H1 (cell line): ENCODE measurements around the gene GRIFIN. TPM values are rescaled to one million over a fixed set of nuclear protein-coding genes. Genes with fewer than 3 reads are reported as not detected.

Experiments
- CTCF ChIA-PET: fragments of 300-600 bp; sonication (Branson Sonifier 250); formaldehyde crosslinking; loops from one replicate; lab custom pipeline; 2021; ENCODE audit not compliant: partially characterized antibody; lab: Charles Lee
- POLR2A ChIA-PET: fragments of 300-600 bp; sonication (Branson Sonifier 250); formaldehyde crosslinking; loops from one replicate; lab custom pipeline; 2021; ENCODE audit warnings: inconsistent platforms; ENCODE audit not compliant: partially characterized antibody; lab: Charles Lee
- DNase-seq, 2 experiments: peaks; one replicate each; pipeline versions ENCODE4 v3.0.0 to v3.0.0-alpha.2; 2010 to 2022; ENCODE audit warnings: low spot score in 2 of 2, low read depth in 1 of 2, mixed read lengths in 1 of 2
- FAIRE-seq: peaks from 2 replicates; lab custom pipeline; 2011; peaks lifted over from hg19 to GRCh38; lab: Jason Lieb, UNC
- H2AFZ ChIP-seq: 2 replicates; pipeline ENCODE4 v1.8.1; 2012; ENCODE audit warnings: low read length, inconsistent platforms
- H2AK5ac ChIP-seq: 2 replicates; pipeline ENCODE4 v1.6.1; 2013; ENCODE audit warnings: low read depth, low read length
- H2BK120ac ChIP-seq: replicated peaks from 2 replicates; pipeline ENCODE3; 2013; ENCODE audit warnings: low read depth, low read length, inconsistent platforms
- H2BK12ac ChIP-seq: 2 replicates; pipeline ENCODE4 v1.6.1; 2013; ENCODE audit warnings: low read depth, low read length
- H2BK15ac ChIP-seq: 2 replicates; pipeline ENCODE4 v1.6.1; 2013; ENCODE audit warnings: low read length
- H2BK20ac ChIP-seq: 2 replicates; pipeline ENCODE4 v1.6.1; 2013; ENCODE audit warnings: low read length
- H2BK5ac ChIP-seq: 2 replicates; pipeline ENCODE4 v1.6.1; 2013; ENCODE audit warnings: low read depth, low read length
- H3K14ac ChIP-seq: 2 replicates; pipeline ENCODE4 v1.6.1; 2013; ENCODE audit warnings: inconsistent platforms; ENCODE audit not compliant: insufficient read length
- H3K18ac ChIP-seq: 2 replicates; pipeline ENCODE4 v1.6.1; 2013; ENCODE audit warnings: low read length; ENCODE audit errors: extremely low read depth
- H3K23ac ChIP-seq: 2 replicates; pipeline ENCODE4 v1.6.1; 2013; ENCODE audit warnings: inconsistent platforms; ENCODE audit not compliant: insufficient read length
- H3K23me2 ChIP-seq: 2 replicates; pipeline ENCODE4 v1.6.1; 2013; ENCODE audit warnings: low read depth, low read length
- H3K27ac ChIP-seq: 2 replicates; pipeline ENCODE4 v1.6.1; 2011; ENCODE audit warnings: low read depth, low read length, inconsistent platforms
- H3K27me3 ChIP-seq, 4 experiments: replicated peaks in 1 of 4; 1 replicate in 1 of 4; 2 replicates in 3 of 4; pipeline versions ENCODE4 v1.6.1 to v1.8.1; 2011 to 2013; ENCODE audit warnings: low read length in 3 of 4, mild to moderate bottlenecking in 3 of 4, inconsistent platforms in 2 of 4, mixed read lengths in 2 of 4, moderate library complexity in 1 of 4; ENCODE audit not compliant: control insufficient read depth in 3 of 4, insufficient read depth in 3 of 4; ENCODE audit errors: extremely low read depth in 1 of 4
- H3K36me3 ChIP-seq, 4 experiments: 2 replicates each; pipeline versions ENCODE4 v1.6.1 to v1.8.1; 2011 to 2013; ENCODE audit warnings: mild to moderate bottlenecking in 4 of 4, low read length in 3 of 4, moderate library complexity in 2 of 4, control low read depth in 1 of 4, inconsistent platforms in 1 of 4; ENCODE audit not compliant: insufficient read depth in 4 of 4, control insufficient read depth in 2 of 4
- H3K4ac ChIP-seq: replicated peaks from 2 replicates; pipeline ENCODE3; 2013; ENCODE audit warnings: low read length, low read depth, mixed read lengths, inconsistent platforms; ENCODE audit not compliant: insufficient read length
- H3K4me1 ChIP-seq, 4 experiments: replicated peaks in 1 of 4; 1 replicate in 1 of 4; 2 replicates in 3 of 4; pipeline versions ENCODE4 v1.6.1 to v1.8.1; 2011 to 2013; ENCODE audit warnings: low read length in 3 of 4, inconsistent platforms in 2 of 4, mixed read lengths in 1 of 4; ENCODE audit not compliant: insufficient read depth in 4 of 4, control insufficient read depth in 3 of 4
- H3K4me2 ChIP-seq, 2 experiments: 2 replicates each; pipeline versions ENCODE4 v1.6.1 to v1.8.1; 2011 to 2013; ENCODE audit warnings: low read depth in 2 of 2, low read length in 2 of 2, control low read depth in 1 of 2, inconsistent platforms in 1 of 2, mild to moderate bottlenecking in 1 of 2; ENCODE audit not compliant: insufficient read depth in 1 of 2
- H3K4me3 ChIP-seq, 4 experiments: fragments of 200-600, 300-600 bp in 1 of 4; sonication (generic), shearing (Covaris generic), sonication (Bioruptor Twin) in 1 of 4; 2 replicates each; pipeline versions ENCODE4 v1.5.1 to v1.8.1; 2011 to 2016; ENCODE audit warnings: low read length in 4 of 4, low read depth in 3 of 4, control low read depth in 2 of 4, inconsistent platforms in 2 of 4, mild to moderate bottlenecking in 2 of 4, mixed read lengths in 1 of 4, moderate library complexity in 1 of 4; ENCODE audit not compliant: insufficient read depth in 2 of 4; ENCODE audit errors: extremely low read depth in 1 of 4
- H3K56ac ChIP-seq: replicated peaks from 2 replicates; pipeline ENCODE3; 2013; ENCODE audit warnings: low read depth, mild to moderate bottlenecking, mixed read lengths, low read length, inconsistent platforms; ENCODE audit not compliant: insufficient read length
- H3K79me1 ChIP-seq: 2 replicates; pipeline ENCODE4 v1.6.1; 2013; ENCODE audit warnings: low read depth, low read length, control low read depth
- H3K79me2 ChIP-seq, 2 experiments: 2 replicates each; pipeline versions ENCODE4 v1.6.1 to v1.8.1; 2012 to 2013; ENCODE audit warnings: low read length in 2 of 2, mild to moderate bottlenecking in 2 of 2, inconsistent platforms in 1 of 2; ENCODE audit not compliant: insufficient read depth in 2 of 2, control insufficient read depth in 1 of 2
- H3K9ac ChIP-seq, 4 experiments: replicated peaks in 1 of 4; 1 replicate in 1 of 4; 2 replicates in 3 of 4; pipeline versions ENCODE4 v1.6.1 to v1.8.1; 2011 to 2013; ENCODE audit warnings: low read depth in 3 of 4, low read length in 3 of 4, control low read depth in 2 of 4, mild to moderate bottlenecking in 2 of 4, moderate library complexity in 2 of 4, inconsistent platforms in 1 of 4; ENCODE audit errors: extremely low read depth in 1 of 4
- H3K9me3 ChIP-seq, 2 experiments: 2 replicates each; pipeline versions ENCODE4 v1.6.1 to v1.8.1; 2012 to 2013; ENCODE audit warnings: mild to moderate bottlenecking in 2 of 2, moderate library complexity in 2 of 2, control low read depth in 1 of 2, inconsistent platforms in 1 of 2, low read depth in 1 of 2, low read length in 1 of 2, mixed read lengths in 1 of 2; ENCODE audit not compliant: insufficient read depth in 2 of 2
- H4K20me1 ChIP-seq, 2 experiments: replicated peaks in 1 of 2; 2 replicates each; pipeline versions ENCODE3 to v1.8.1; 2011 to 2013; ENCODE audit warnings: inconsistent platforms in 2 of 2, low read length in 2 of 2, mild to moderate bottlenecking in 1 of 2; ENCODE audit not compliant: insufficient read depth in 2 of 2, control insufficient read depth in 1 of 2
- H4K5ac ChIP-seq: 2 replicates; pipeline ENCODE4 v1.6.1; 2013; ENCODE audit warnings: low read length, low read depth, mixed read lengths, inconsistent platforms; ENCODE audit not compliant: insufficient read length
- H4K8ac ChIP-seq: 2 replicates; pipeline ENCODE4 v1.8.0; 2013; ENCODE audit warnings: mild to moderate bottlenecking, moderate library complexity, low read length, inconsistent platforms; ENCODE audit not compliant: insufficient read depth; ENCODE audit errors: extremely low read depth
- H4K91ac ChIP-seq: replicated peaks from 2 replicates; pipeline ENCODE3; 2013; ENCODE audit warnings: low read length, mixed read lengths, inconsistent platforms; ENCODE audit not compliant: insufficient read length
- ASH2L ChIP-seq: fragments of 200-600, 300-600 bp; sonication (generic); IDR thresholded peaks from one replicate; pipeline ENCODE4 v1.7.1; 2017; ENCODE audit warnings: low read length
- CHD2 ChIP-seq: IDR thresholded peaks from 2 replicates; pipeline ENCODE4 v1.6.1; 2012; ENCODE audit warnings: low read length, improper control_type of control experiment
- EP300 ChIP-seq, 2 experiments: IDR thresholded peaks; 1 replicate in 1 of 2; 2 replicates in 1 of 2; pipeline ENCODE4 v1.6.1; 2011 to 2012; ENCODE audit warnings: low read depth in 2 of 2, low read length in 2 of 2, mild to moderate bottlenecking in 2 of 2, borderline replicate concordance in 1 of 2, inconsistent platforms in 1 of 2, moderate library complexity in 1 of 2
- HDAC6 ChIP-seq: IDR thresholded peaks from one replicate; pipeline ENCODE4 v1.7.1; 2012; ENCODE audit warnings: low read depth, mild to moderate bottlenecking, inconsistent platforms, low read length, moderate library complexity
- JUN ChIP-seq: IDR thresholded peaks from 2 replicates; pipeline ENCODE4 v1.6.1; 2011; ENCODE audit warnings: low read depth, mild to moderate bottlenecking, improper control_type of control experiment, low read length
- MAFK ChIP-seq: IDR thresholded peaks from 2 replicates; pipeline ENCODE4 v1.6.1; 2012; ENCODE audit warnings: low read depth, mild to moderate bottlenecking, improper control_type of control experiment, low read length
- MAX ChIP-seq: IDR thresholded peaks from 2 replicates; pipeline ENCODE4 v1.6.1; 2012; ENCODE audit warnings: inconsistent platforms
- NANOG ChIP-seq: IDR thresholded peaks from 2 replicates; pipeline ENCODE4 v1.6.1; 2011; ENCODE audit warnings: low read length, low read depth, mild to moderate bottlenecking, inconsistent platforms; ENCODE audit not compliant: insufficient read depth, poor library complexity, severe bottlenecking
- PHF8 ChIP-seq: fragments of 200-600 bp; sonication (generic); conservative IDR thresholded peaks from 2 replicates; pipeline ENCODE4 v1.7.1; 2012; ENCODE audit warnings: low read depth, mild to moderate bottlenecking, inconsistent platforms, low read length, moderate library complexity
- POLR2AphosphoS5 ChIP-seq: IDR thresholded peaks from 2 replicates; pipeline ENCODE4 v1.6.1; 2011; ENCODE audit warnings: low read depth, low read length
- POU5F1 ChIP-seq: IDR thresholded peaks from 2 replicates; pipeline ENCODE4 v1.6.1; 2011; ENCODE audit warnings: low read depth, mild to moderate bottlenecking, low read length, moderate library complexity
- SIN3A ChIP-seq, 2 experiments: IDR thresholded peaks in 1 of 2; conservative IDR thresholded peaks in 1 of 2; 2 replicates each; pipeline ENCODE4 v1.6.1; 2011 to 2012; ENCODE audit warnings: low read length in 2 of 2, improper control_type of control experiment in 1 of 2, low read depth in 1 of 2, mild to moderate bottlenecking in 1 of 2
- SIRT6 ChIP-seq: IDR thresholded peaks from one replicate; pipeline ENCODE4 v1.7.1; 2012; ENCODE audit warnings: low read length, inconsistent platforms
- WGBS, 2 experiments: shearing (Covaris generic) in 1 of 2; methylation state at CpG; one replicate each; pipeline versions ENCODE4 v1.1.6 to v1.1.7; 2013 to 2015; ENCODE audit warnings: low lambda C conversion rate in 2 of 2, mixed read lengths in 2 of 2, inconsistent platforms in 1 of 2, low coverage in 1 of 2, missing lambda C conversion rate in 1 of 2; ENCODE audit not compliant: insufficient replicate concordance in 2 of 2, insufficient coverage in 1 of 2, insufficient read length in 1 of 2; ENCODE audit errors: extremely low coverage in 1 of 2, missing lambda C conversion rate in 1 of 2; 5-methylcytosine and 5-hydroxymethylcytosine counted together
- polyA plus RNA-seq, 7 experiments: library from polyadenylated mRNA; depleted of rRNA in 3 of 7; stranded (reverse) in 5 of 7; unstranded in 2 of 7; fragments of >200 nt in 5 of 7; fragments of 200-250 nt in 2 of 7; gene quantifications; 1 replicate in 5 of 7; 2 replicates in 1 of 7; 4 replicates in 1 of 7; pipeline versions ENCODE4 v1.2.1 to v1.2.3, GENCODE V29; 2011 to 2013; ENCODE audit warnings: missing spikeins in 2 of 7, mixed read lengths in 2 of 7
- total RNA-seq: library from RNA; stranded (reverse); fragmentation: NEBNext Ultra II Directional; extraction: Animal tissue kit (Norgen Biotek cat#: 25700); gene quantifications from 2 replicates; pipeline ENCODE4 v1.2.1, GENCODE V29; 2021
- TF ChIP-seq, protein P1 (sequence below): IDR thresholded peaks from 2 replicates; pipeline ENCODE4 v1.6.1; 2011; ENCODE audit warnings: low read depth, mild to moderate bottlenecking, low read length; ENCODE audit not compliant: insufficient read depth

The GRIFIN gene
- total and polyA plus RNA-seq, 2 of the 8 experiments (the other 6 are each of a cell fraction or from before 2014, with no cell fraction given): not detected

DNA sequence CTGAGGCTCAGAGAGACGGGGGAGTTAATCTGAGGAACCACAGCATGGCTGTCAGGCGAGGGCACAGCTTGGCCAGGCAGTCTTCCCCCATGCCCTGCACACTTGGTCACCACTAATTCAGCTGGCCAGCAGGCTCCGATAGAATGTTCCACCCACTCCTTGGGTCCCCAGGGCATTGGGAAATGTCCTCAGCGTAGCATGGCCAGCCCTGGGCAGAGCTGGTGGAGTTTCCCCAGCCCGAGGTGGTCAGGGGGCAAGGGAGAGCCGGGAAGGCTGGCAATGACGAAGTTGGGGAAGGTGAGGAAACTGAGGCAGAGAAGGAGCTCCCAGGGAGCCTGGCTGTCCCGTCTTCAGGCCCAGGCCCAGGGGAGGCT is 12.1 kb upstream of the GRIFIN start:
- DNase-seq (no peak), FAIRE-seq (no peak)
- Histone ChIP-seq H2BK12ac (no peak overlapping the region; the same call in 1 of the 2 replicates), H2BK5ac (no peak overlapping the region), H2AK5ac (no peak overlapping the region), H4K5ac (no peak overlapping the region), H2BK15ac (no peak overlapping the region), H2AFZ (no peak overlapping the region), H3K9me3 (no peaks in the 10 kb centered on the region), H3K23me2 (peaks cover 16% of the 10 kb centered on the region; the same call in 1 of the 2 replicates), H2BK120ac (no peak overlapping the region), H3K79me2 (no peaks in the 10 kb centered on the region), H3K79me1 (no peaks in the 10 kb centered on the region), H3K9ac (no peak overlapping the region), H2BK20ac (no peak overlapping the region), H3K27me3 (no peaks in the 10 kb centered on the region), H3K23ac (no peak overlapping the region), H3K4me2 (no peak overlapping the region), H4K8ac (no peak overlapping the region), H3K4me1 (no peaks in the 10 kb centered on the region), H3K56ac (no peak overlapping the region), H4K20me1 (no peaks in the 10 kb centered on the region), H3K18ac (no peak overlapping the region), H3K4me3 (no peak overlapping the region), H3K27ac (no peak overlapping the region), H3K14ac (no peak overlapping the region), H3K4ac (no peak overlapping the region), H3K36me3 (no peaks in the 10 kb centered on the region), H4K91ac (no peak overlapping the region)
- WGBS, 2 experiments: 82% methylated on average over 8 of the region's 8 CpGs; no CpG with 5 or more reads in 1 of the 2 experiments
- POLR2A ChIA-PET: interaction anchor here (0.7 to 1.8 kb wide), 5 partner anchors 9 to 142 kb away, joined by 3 to 8 read pairs (median 3); no protein-coding TSS in a partner anchor
- CTCF ChIA-PET: interaction anchor here (0.8 to 2.0 kb wide), 9 partner anchors 9 to 55 kb away, joined by 3 to 8 read pairs (median 4); no protein-coding TSS in a partner anchor
- TF ChIP-seq JUN (no peak), SIN3A (conservative IDR thresholded peaks at IDR 0.05 in 1 of 2, IDR thresholded peaks at IDR 0.05 in 1 of 2; ENCODE audit: low read depth in 1 of 2, low read length in 2 of 2) (no peak), MAX (no peak), POLR2AphosphoS5 (no peak), HDAC6 (no peak), PHF8 (no peak), MAFK (no peak), CHD2 (no peak), POU5F1 (no peak), NANOG (no peak), SIRT6 (no peak), EP300 (IDR thresholded peaks at IDR 0.05; ENCODE audit: borderline replicate concordance in 1 of 2, low read depth in 2 of 2, low read length in 2 of 2) (no peak), ASH2L (no peak)
- TF ChIP-seq, protein P1, sequence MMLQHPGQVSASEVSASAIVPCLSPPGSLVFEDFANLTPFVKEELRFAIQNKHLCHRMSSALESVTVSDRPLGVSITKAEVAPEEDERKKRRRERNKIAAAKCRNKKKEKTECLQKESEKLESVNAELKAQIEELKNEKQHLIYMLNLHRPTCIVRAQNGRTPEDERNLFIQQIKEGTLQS: no peak
